Activated CD8-positive, alpha-beta memory T cell treated with anti-CD3 and anti-CD28 coated beads for 4 hours (primary cell): ENCODE results near the gene ZNF830.
A peak's percentile ranks its signal among the peaks of the same experiment; 100 is the strongest.
"Not testable (repeated sequence)": the region's sequence is repeated elsewhere in the genome, so short reads cannot be mapped to it uniquely, and the experiment has no call there.

Experiments
- DNase-seq, 2 donors: peaks; one replicate each; pipeline ENCODE4 v3.0.0-alpha.2; 2020; ENCODE audit warnings: low read depth in 2 of 2

ZNF830 gene

GRCh38 chr17:34961093-34961911 lies at the start of gene ZNF830, which contains the start of gene CCT6B:
TSS of gene ZNF830 (plus strand) at chr17:34961540. CDS start at chr17:34961567, 27 bp downstream.
TSS of gene CCT6B (minus strand) at chr17:34961460. CDS start at chr17:34961393, 67 bp downstream.
- DNase-seq: peak; percentile 80 to 87

GRCh38 chr17:34913001-34913400 lies 48.3 kb upstream of the ZNF830 start:
- no peak for DNase-seq

GRCh38 chr17:34916120-34916519 lies 45.2 kb upstream of the ZNF830 start:
- no peak for DNase-seq

- no peak for DNase-seq
Observed at GRCh38 chr17:34917381-34917780, 44.0 kb upstream of the ZNF830 start.

GRCh38 chr17:34920676-34921075 lies 40.7 kb upstream of the ZNF830 start:
- DNase-seq: no peak

- DNase-seq: no peak
Observed at GRCh38 chr17:34926661-34927060, 34.7 kb upstream of the ZNF830 start.

- DNase-seq: no peak
Observed at GRCh38 chr17:34930283-34930682, 31.1 kb upstream of the ZNF830 start.

- not testable (repeated sequence) for DNase-seq
Observed at GRCh38 chr17:34950780-34951179, 10.6 kb upstream of the ZNF830 start.

- DNase-seq: no peak
Observed at GRCh38 chr17:34958438-34958837, 2.9 kb upstream of the ZNF830 start.

- DNase-seq: no peak
Observed at GRCh38 chr17:34974179-34974578, 12.8 kb downstream of the ZNF830 start.

- DNase-seq: no peak
Observed at GRCh38 chr17:34974794-34975785, 13.8 kb downstream of the ZNF830 start.

GRCh38 chr17:34979153-34979552 lies 17.8 kb downstream of the ZNF830 start:
- no peak for DNase-seq

- no peak for DNase-seq
Observed at GRCh38 chr17:34979650-34980352, 18.5 kb downstream of the ZNF830 start.

GRCh38 chr17:34980353-34980680 lies 19.0 kb downstream of the ZNF830 start, which contains the start of gene LIG3:
TSS of gene LIG3 (plus strand) at chr17:34980512. CDS start at chr17:34983006, 2,494 bp downstream.
- DNase-seq: peak; percentile 90 to 91

- DNase-seq: peak; percentile 65 to 69
Observed at GRCh38 chr17:34980681-34981537, 19.6 kb downstream of the ZNF830 start.

GRCh38 chr17:34981538-34982241 lies 20.4 kb downstream of the ZNF830 start:
- no peak for DNase-seq

GRCh38 chr17:34987232-34987631 lies 25.9 kb downstream of the ZNF830 start:
- no peak for DNase-seq

- no peak for DNase-seq
Observed at GRCh38 chr17:34988644-34989043, 27.3 kb downstream of the ZNF830 start.

- no peak for DNase-seq
Observed at GRCh38 chr17:34989473-34989872, 28.1 kb downstream of the ZNF830 start.

- DNase-seq: no peak
Observed at GRCh38 chr17:34990921-34991365, 29.6 kb downstream of the ZNF830 start.
